SK-N-SH (cell line): Measurements from ENCODE around the gene C1QTNF5. TPM values are rescaled to one million over a fixed set of nuclear protein-coding genes. Genes with fewer than 3 reads are reported as not detected.

Experiments
- CTCF ChIA-PET: fragments of 300-600, 350-600 bp; formaldehyde crosslinking; extraction: SDS; loops from one replicate; lab custom pipeline; 2021; lab: Yijun Ruan, JAX
- POLR2A ChIA-PET: fragments of 350-600 bp; sonication (Branson Sonifier 250); formaldehyde crosslinking; extraction: SDS; loops from one replicate; lab custom pipeline; 2020; ENCODE audit warnings: antibody characterized with exemption, inconsistent platforms; lab: Yijun Ruan, JAX
- DNase-seq: peaks from one replicate; pipeline ENCODE4 v3.0.0; 2012
- H2AFZ ChIP-seq: fragments of 200-600 bp; sonication (generic); 2 replicates; pipeline ENCODE4 v1.8.1; 2016; ENCODE audit warnings: antibody characterized with exemption, mild to moderate bottlenecking, low read depth
- H3F3A ChIP-seq: fragments of 200-600 bp; sonication (generic); replicated peaks from 2 replicates; pipeline ENCODE3; 2016; ENCODE audit warnings: antibody characterized with exemption, mild to moderate bottlenecking; ENCODE audit not compliant: insufficient read depth
- H3K27ac ChIP-seq, 2 experiments: fragments of 200-500 bp in 1 of 2; fragments of 200-600 bp in 1 of 2; sonication (Bioruptor generic) in 1 of 2; sonication (generic), shearing (Covaris generic) in 1 of 2; 2 replicates each; pipeline versions ENCODE4 v1.5.1 to v1.6.1; 2014 to 2016; ENCODE audit warnings: low read depth in 2 of 2, inconsistent platforms in 1 of 2, low read length in 1 of 2, mild to moderate bottlenecking in 1 of 2, mixed read lengths in 1 of 2
- H3K27me3 ChIP-seq: fragments of 200-600 bp; sonication (generic), shearing (Covaris generic); 2 replicates; pipeline ENCODE4 v1.6.1; 2016; ENCODE audit warnings: mixed run types; ENCODE audit not compliant: insufficient read depth
- H3K36me3 ChIP-seq, 2 experiments: fragments of 200-500 bp in 1 of 2; fragments of 200-600 bp in 1 of 2; sonication (Bioruptor generic) in 1 of 2; sonication (generic) in 1 of 2; replicated peaks in 1 of 2; 2 replicates each; pipeline versions ENCODE3 to v1.5.1; 2014 to 2016; ENCODE audit warnings: low read length in 1 of 2, mild to moderate bottlenecking in 1 of 2; ENCODE audit not compliant: insufficient read depth in 2 of 2, control insufficient read depth in 1 of 2
- H3K4me1 ChIP-seq, 2 experiments: fragments of 200-500 bp in 1 of 2; fragments of 200-600 bp in 1 of 2; sonication (Bioruptor generic) in 1 of 2; sonication (generic), shearing (Covaris generic) in 1 of 2; 2 replicates each; pipeline versions ENCODE4 v1.5.1 to v1.6.1; 2014 to 2016; ENCODE audit warnings: low read depth in 1 of 2, low read length in 1 of 2, mixed run types in 1 of 2; ENCODE audit not compliant: insufficient read depth in 2 of 2, control insufficient read depth in 1 of 2
- H3K4me2 ChIP-seq: fragments of 200-600 bp; sonication (generic), shearing (Covaris generic); 2 replicates; pipeline ENCODE4 v1.6.1; 2017; ENCODE audit warnings: mixed run types
- H3K4me3 ChIP-seq, 2 experiments: fragments of 200-500 bp in 1 of 2; fragments of 200-600 bp in 1 of 2; sonication (Bioruptor generic) in 1 of 2; sonication (generic), shearing (Covaris generic) in 1 of 2; 2 replicates each; pipeline versions ENCODE4 v1.5.1 to v1.8.1; 2014 to 2016; ENCODE audit warnings: low read depth in 2 of 2, inconsistent platforms in 1 of 2, low read length in 1 of 2, mild to moderate bottlenecking in 1 of 2, mixed read lengths in 1 of 2, moderate library complexity in 1 of 2
- H3K79me2 ChIP-seq: fragments of 200-600 bp; sonication (generic); 2 replicates; pipeline ENCODE4 v1.8.1; 2017; ENCODE audit warnings: mild to moderate bottlenecking; ENCODE audit not compliant: insufficient read depth
- H3K9ac ChIP-seq: fragments of 200-600 bp; sonication (generic); 2 replicates; pipeline ENCODE4 v1.6.1; 2017; ENCODE audit warnings: mixed run types
- H3K9me2 ChIP-seq: fragments of 200-600 bp; sonication (generic); 2 replicates; pipeline ENCODE4 v1.6.1; 2017; ENCODE audit warnings: mixed run types
- H3K9me3 ChIP-seq: fragments of 200-600 bp; sonication (generic); 2 replicates; pipeline ENCODE4 v1.6.1; 2017; ENCODE audit warnings: mixed run types, mild to moderate bottlenecking, moderate library complexity
- H4K20me1 ChIP-seq: fragments of 200-600 bp; sonication (generic); 2 replicates; pipeline ENCODE4 v1.6.1; 2017; ENCODE audit warnings: mild to moderate bottlenecking, mixed run types; ENCODE audit not compliant: insufficient read depth
- ELF1 ChIP-seq: IDR thresholded peaks from 2 replicates; pipeline ENCODE4 v1.4.0; 2012
- FOXM1 ChIP-seq: IDR thresholded peaks from 2 replicates; pipeline ENCODE4 v1.4.0; 2012; ENCODE audit warnings: low read depth, mild to moderate bottlenecking
- GATA2 ChIP-seq: sonication (generic); formaldehyde crosslinking; IDR thresholded peaks from 2 replicates; pipeline ENCODE4 v1.5.0; 2020; ENCODE audit warnings: mild to moderate bottlenecking, missing genetic modification reagents
- PBX3 ChIP-seq: IDR thresholded peaks from 2 replicates; pipeline ENCODE4; 2012
- RAD21 ChIP-seq: IDR thresholded peaks from 2 replicates; pipeline ENCODE4 v1.6.1; 2012; ENCODE audit warnings: mild to moderate bottlenecking, low read length
- USF2 ChIP-seq: fragments of 150-350 bp; IDR thresholded peaks from 2 replicates; pipeline ENCODE4 v1.6.1; 2017; ENCODE audit warnings: antibody characterized with exemption, low read length, low read depth, borderline replicate concordance
- WGBS: methylation state at CpG from one replicate; pipeline ENCODE4 v1.1.6; 2017; ENCODE audit warnings: low lambda C conversion rate; 5-methylcytosine and 5-hydroxymethylcytosine counted together
- polyA plus RNA-seq, 3 experiments: library from polyadenylated mRNA; depleted of rRNA; stranded (reverse); fragments of >200 nt; gene quantifications; 2 replicates each; pipeline ENCODE4 v1.2.3, GENCODE V29; 2012

The C1QTNF5 gene
- polyA plus RNA-seq, 1 of the 3 experiments (the other 2 are of a cell fraction), result 0.71 TPM

GRCh38 chr11:119309411-119309810 lies 31.3 kb downstream of the C1QTNF5 start:
- Histone ChIP-seq H3F3A (peaks cover 22% of the 10 kb centered on the region), H3K27ac (no peak overlapping the region), H3K27me3 (no peaks in the 10 kb centered on the region), H3K9me2 (no peaks in the 10 kb centered on the region), H3K9ac (no peak overlapping the region), H2AFZ (no peak overlapping the region), H3K9me3 (no peaks in the 10 kb centered on the region), H3K4me3 (no peak overlapping the region), H3K4me2 (no peak overlapping the region), H3K4me1 (no peaks in the 10 kb centered on the region), H3K36me3 (peaks cover 5 to 27% of the 10 kb centered on the region in 2 experiments), H4K20me1 (no peaks in the 10 kb centered on the region), H3K79me2 (no peaks in the 10 kb centered on the region)
- no peak for DNase-seq
- ChIA-PET CTCF (interaction anchor here (1.0 to 1.5 kb wide), 3 partner anchors 14 to 104 kb away, joined by 4 to 13 read pairs (median 6); partner anchors contain the start of gene CBL), POLR2A (no interaction called here)
- no peak for TF ChIP-seq ELF1
- no peak for TF ChIP-seq GATA2
- no peak for TF ChIP-seq PBX3
- WGBS, result 94% methylated on average over 8 of the region's 11 CpGs

- no peaks in the 10 kb centered on the region for H3K4me1 ChIP-seq
- H4K20me1 ChIP-seq, result no peaks in the 10 kb centered on the region
- H3K79me2 ChIP-seq, result no peaks in the 10 kb centered on the region
- no peak overlapping the region for H3K27ac ChIP-seq
- POLR2A ChIA-PET, result no interaction called here
- H3K4me3 ChIP-seq, result no peak overlapping the region
- H3K9me3 ChIP-seq, result no peaks in the 10 kb centered on the region
- DNase-seq, result no peak
- H3K9ac ChIP-seq, result no peak overlapping the region
- no peak overlapping the region for H2AFZ ChIP-seq
- no peaks in the 10 kb centered on the region for H3K9me2 ChIP-seq
- peaks cover 12 to 41% of the 10 kb centered on the region in 2 experiments for H3K36me3 ChIP-seq
- CTCF ChIA-PET, result interaction anchor here (0.6 to 2.4 kb wide), 12 partner anchors 9 to 700 kb away, joined by 3 to 11 read pairs (median 3); partner anchors contain the start of genes MCAM and USP2
- no peak overlapping the region for H3K4me2 ChIP-seq
- 90% methylated on average over 5 of the region's 5 CpGs for WGBS
- H3K27me3 ChIP-seq, result no peaks in the 10 kb centered on the region
- H3F3A ChIP-seq, result peaks cover 16% of the 10 kb centered on the region
- TF ChIP-seq USF2, result no peak
- no peak for TF ChIP-seq RAD21
- TF ChIP-seq, all 33 proteins: peak for 0
These were observed 32.7 kb downstream of the C1QTNF5 start for GRCh38 chr11:119307974-119308373.

- Histone ChIP-seq H2AFZ (no peak overlapping the region), H3K27ac (no peak overlapping the region; a peak in 2 of 4 replicates), H3K9me2 (no peaks in the 10 kb centered on the region), H3K36me3 (peaks cover 18 to 48% of the 10 kb centered on the region in 2 experiments), H3K79me2 (no peaks in the 10 kb centered on the region), H3K27me3 (no peaks in the 10 kb centered on the region), H3K9me3 (no peaks in the 10 kb centered on the region), H3F3A (peaks cover 15% of the 10 kb centered on the region), H3K4me1 (no peaks in the 10 kb centered on the region), H3K4me3 (no peak overlapping the region), H4K20me1 (no peaks in the 10 kb centered on the region), H3K9ac (no peak overlapping the region), H3K4me2 (no peak overlapping the region)
- POLR2A ChIA-PET, result no interaction called here
- WGBS, result no CpG with 5 or more reads among the region's 1 CpG
- DNase-seq, result peak; percentile 33
- CTCF ChIA-PET, result interaction anchor here (0.6 to 2.4 kb wide), 14 partner anchors 10 to 699 kb away, joined by 3 to 11 read pairs (median 3); partner anchors contain the start of gene MCAM
- TF ChIP-seq RAD21 (peak; percentile 49), FOXM1 (no peak)
These were observed 33.5 kb downstream of the C1QTNF5 start for GRCh38 chr11:119307219-119307618.
